ENCODE measurements around the gene MTPN. TPM values are rescaled to one million over a fixed set of nuclear protein-coding genes. Genes with fewer than 3 reads are reported as not detected.

MTPN gene
- total RNA-seq, 1 donor from 2014 or later = 128 TPM

DNA sequence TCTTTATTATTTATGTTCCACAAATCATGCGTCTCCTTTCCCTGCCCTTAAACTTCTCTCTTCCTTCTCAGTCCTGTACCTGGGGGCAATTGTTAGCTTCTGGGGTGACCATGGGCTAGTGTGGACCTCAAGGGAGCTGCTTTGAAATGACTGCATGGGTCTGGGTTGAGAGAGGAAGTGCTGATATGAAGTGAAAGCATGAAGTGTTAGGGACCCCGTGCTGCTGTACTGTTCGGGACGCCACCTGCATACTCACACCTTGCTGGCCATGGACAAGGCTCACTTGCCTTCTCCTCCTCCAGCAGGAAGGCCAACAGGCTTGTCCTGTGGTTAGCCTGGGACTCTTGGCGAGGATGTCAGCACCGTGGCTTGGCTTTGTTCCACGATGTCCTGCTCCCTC is 56.7 kb downstream of the MTPN start:
- no peak for DNase-seq (ENCODE audit: low read depth)
- TF ChIP-seq, protein P1, sequence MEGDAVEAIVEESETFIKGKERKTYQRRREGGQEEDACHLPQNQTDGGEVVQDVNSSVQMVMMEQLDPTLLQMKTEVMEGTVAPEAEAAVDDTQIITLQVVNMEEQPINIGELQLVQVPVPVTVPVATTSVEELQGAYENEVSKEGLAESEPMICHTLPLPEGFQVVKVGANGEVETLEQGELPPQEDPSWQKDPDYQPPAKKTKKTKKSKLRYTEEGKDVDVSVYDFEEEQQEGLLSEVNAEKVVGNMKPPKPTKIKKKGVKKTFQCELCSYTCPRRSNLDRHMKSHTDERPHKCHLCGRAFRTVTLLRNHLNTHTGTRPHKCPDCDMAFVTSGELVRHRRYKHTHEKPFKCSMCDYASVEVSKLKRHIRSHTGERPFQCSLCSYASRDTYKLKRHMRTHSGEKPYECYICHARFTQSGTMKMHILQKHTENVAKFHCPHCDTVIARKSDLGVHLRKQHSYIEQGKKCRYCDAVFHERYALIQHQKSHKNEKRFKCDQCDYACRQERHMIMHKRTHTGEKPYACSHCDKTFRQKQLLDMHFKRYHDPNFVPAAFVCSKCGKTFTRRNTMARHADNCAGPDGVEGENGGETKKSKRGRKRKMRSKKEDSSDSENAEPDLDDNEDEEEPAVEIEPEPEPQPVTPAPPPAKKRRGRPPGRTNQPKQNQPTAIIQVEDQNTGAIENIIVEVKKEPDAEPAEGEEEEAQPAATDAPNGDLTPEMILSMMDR (IDR thresholded peaks at IDR 0.05; ENCODE audit: insufficient read depth, low read length, poor library complexity, severe bottlenecking) = no peak
- Histone ChIP-seq H3K4me3 (ENCODE audit: low read depth, low read length) (no peak overlapping the region), H3K27me3 (ENCODE audit: control insufficient read depth, insufficient read depth, low read length) (no peaks in the 10 kb centered on the region), H3K36me3 (ENCODE audit: control insufficient read depth, insufficient read depth, low read length) (no peaks in the 10 kb centered on the region)

DNA sequence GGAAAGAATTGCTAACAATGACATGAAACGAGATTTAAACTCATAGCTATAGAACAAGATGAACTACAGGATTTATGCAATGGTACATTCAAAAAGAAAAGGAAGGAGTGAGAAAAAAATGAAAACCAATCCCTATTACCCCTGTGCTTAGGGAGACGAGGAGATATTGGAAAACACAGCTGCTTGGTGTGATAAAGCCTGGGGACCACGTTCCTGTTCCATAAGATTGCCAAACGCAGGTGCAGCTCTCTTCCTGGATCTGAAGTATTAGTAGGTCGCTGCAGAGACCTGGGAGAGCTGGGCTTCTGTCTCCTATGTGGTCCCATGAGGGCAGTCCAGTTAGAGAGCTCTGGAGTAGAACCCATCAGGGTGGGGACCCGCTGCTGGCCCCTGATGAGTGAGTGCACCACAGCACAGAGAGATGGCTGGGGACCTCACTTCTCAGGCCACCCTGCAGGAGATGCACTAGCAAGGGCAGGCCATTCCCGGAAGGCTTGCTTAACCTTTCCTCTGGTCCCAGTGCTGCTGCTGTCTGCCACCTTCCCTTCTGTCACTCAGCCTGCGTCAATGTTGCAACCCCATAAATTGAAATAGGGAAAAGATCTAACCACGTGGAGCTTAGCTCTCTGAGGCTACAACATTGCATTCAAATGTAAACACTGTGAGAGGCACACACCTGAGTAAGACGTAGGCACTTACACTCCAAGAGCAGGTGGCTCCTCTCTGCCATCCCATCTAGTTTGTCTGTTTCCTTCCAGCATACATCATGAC is 57.9 kb downstream of the MTPN start:
- Histone ChIP-seq H3K4me3 (ENCODE audit: low read depth, low read length) (no peak overlapping the region), H3K36me3 (ENCODE audit: control insufficient read depth, insufficient read depth, low read length) (no peaks in the 10 kb centered on the region), H3K27me3 (ENCODE audit: control insufficient read depth, insufficient read depth, low read length) (no peaks in the 10 kb centered on the region)
- TF ChIP-seq, protein P1 (IDR thresholded peaks at IDR 0.05; ENCODE audit: insufficient read depth, low read length, poor library complexity, severe bottlenecking) = no peak
- no peak for DNase-seq (ENCODE audit: low read depth)

DNA sequence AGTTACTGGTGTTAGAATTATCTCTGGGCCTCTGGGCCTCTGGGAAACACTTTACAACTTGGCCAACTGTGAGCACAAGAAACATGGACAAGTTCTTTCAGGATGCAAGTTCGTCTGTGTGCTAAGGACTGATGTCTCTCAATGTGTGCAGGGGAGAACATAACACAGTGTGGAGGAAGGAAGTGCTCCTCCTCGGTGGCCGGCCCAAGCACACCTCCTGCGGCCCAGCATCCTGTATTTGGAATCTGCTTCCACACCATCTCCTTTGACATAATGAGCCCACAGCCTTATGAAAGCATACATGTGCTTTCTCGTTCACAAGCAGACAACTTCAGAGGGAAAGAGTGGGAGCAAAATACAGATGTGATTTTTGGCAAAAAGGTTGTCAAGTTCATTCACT is 59.0 kb downstream of the MTPN start:
- Histone ChIP-seq H3K4me3 (ENCODE audit: low read depth, low read length) (no peak overlapping the region), H3K36me3 (ENCODE audit: control insufficient read depth, insufficient read depth, low read length) (no peaks in the 10 kb centered on the region), H3K27me3 (ENCODE audit: control insufficient read depth, insufficient read depth, low read length) (no peaks in the 10 kb centered on the region)
- TF ChIP-seq, protein P1 (IDR thresholded peaks at IDR 0.05; ENCODE audit: insufficient read depth, low read length, poor library complexity, severe bottlenecking) = no peak
- DNase-seq (ENCODE audit: low read depth) = no peak

DNA sequence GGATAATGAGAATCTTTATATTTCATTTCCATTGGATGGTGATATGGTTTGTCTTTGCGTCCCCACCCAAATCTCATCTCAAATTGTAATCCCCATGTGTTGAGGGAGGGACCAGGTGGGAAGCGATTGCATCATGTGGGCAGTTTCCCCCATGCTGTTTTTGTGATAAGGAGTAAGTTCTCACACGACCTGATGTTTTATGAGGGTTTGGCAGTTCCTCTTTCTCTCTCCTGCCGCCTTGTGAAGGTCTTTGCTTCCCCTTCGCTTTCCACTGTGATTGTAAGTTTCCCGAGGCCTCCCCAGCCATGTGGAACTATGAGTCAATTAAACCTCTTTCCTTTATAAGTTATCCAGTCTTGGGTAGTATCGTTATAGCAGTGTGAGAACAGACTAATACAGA is 59.4 kb downstream of the MTPN start:
- H3K4me3 ChIP-seq (ENCODE audit: low read depth, low read length) = no peak overlapping the region
- DNase-seq (ENCODE audit: low read depth) = no peak
- H3K27me3 ChIP-seq (ENCODE audit: control insufficient read depth, insufficient read depth, low read length) = no peaks in the 10 kb centered on the region
- no peaks in the 10 kb centered on the region for H3K36me3 ChIP-seq (ENCODE audit: control insufficient read depth, insufficient read depth, low read length)
- TF ChIP-seq, protein P1 (IDR thresholded peaks at IDR 0.05; ENCODE audit: insufficient read depth, low read length, poor library complexity, severe bottlenecking) = no peak

DNA sequence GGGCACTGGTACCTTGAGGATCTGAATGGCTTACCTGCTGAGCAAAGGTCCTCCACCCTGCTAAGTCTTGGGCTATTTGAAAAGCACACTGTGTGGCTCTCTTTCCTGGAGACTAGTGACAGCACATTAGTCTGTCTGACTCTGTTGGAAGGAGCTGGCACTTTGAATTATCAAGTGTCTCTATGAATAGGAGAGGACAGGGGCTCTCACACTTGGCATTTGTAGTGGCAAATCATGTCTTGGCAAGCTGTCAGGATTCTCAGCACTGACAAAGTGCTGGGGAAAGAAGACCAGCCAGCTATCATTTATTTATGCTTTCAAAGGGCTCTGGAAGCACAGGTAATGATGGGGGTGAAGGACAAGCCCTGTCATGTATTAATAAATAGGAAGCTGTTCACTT is 62.8 kb downstream of the MTPN start:
- DNase-seq (ENCODE audit: low read depth) = no peak
- Histone ChIP-seq H3K27me3 (ENCODE audit: control insufficient read depth, insufficient read depth, low read length) (no peaks in the 10 kb centered on the region), H3K4me3 (ENCODE audit: low read depth, low read length) (no peak overlapping the region), H3K36me3 (ENCODE audit: control insufficient read depth, insufficient read depth, low read length) (no peaks in the 10 kb centered on the region)
- TF ChIP-seq, protein P1 (IDR thresholded peaks at IDR 0.05; ENCODE audit: insufficient read depth, low read length, poor library complexity, severe bottlenecking) = no peak

DNA sequence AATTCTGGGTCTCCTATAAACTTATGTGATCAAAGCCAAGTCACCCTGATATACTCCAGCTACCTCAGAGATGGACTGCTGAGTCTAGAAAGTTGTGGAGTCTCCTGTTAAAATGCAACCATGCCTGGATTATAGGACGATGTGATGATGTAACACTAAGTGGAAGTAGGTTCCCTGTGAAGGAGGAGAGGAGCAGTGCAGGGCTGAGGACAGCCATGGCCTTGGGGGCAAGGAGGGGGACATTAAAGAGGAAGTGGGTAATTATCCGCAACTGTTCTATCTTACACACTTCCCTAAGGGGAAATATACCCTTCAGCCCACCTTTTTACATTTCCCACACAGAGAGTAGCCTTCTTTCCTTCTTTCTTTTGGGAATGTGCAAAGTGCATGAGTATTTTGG is 63.8 kb downstream of the MTPN start:
- H3K4me3 ChIP-seq (ENCODE audit: low read depth, low read length) = no peak overlapping the region
- no peak for DNase-seq (ENCODE audit: low read depth)

More for the DNA sequence above, 63.8 kb downstream of the MTPN start:
- TF ChIP-seq, protein P1 (IDR thresholded peaks at IDR 0.05; ENCODE audit: insufficient read depth, low read length, poor library complexity, severe bottlenecking) = no peak
- Histone ChIP-seq H3K36me3 (ENCODE audit: control insufficient read depth, insufficient read depth, low read length) (no peaks in the 10 kb centered on the region), H3K27me3 (ENCODE audit: control insufficient read depth, insufficient read depth, low read length) (no peaks in the 10 kb centered on the region)

Data from kidney epithelial cell (primary cell).